Omental fat pad (tissue), 4 donors: ENCODE data around the gene TTL. TPM values are rescaled to one million over a fixed set of nuclear protein-coding genes. Genes with fewer than 3 reads are reported as not detected.
A peak's percentile ranks its signal among the peaks of the same experiment; 100 is the strongest.
"Not testable (repeated sequence)": the region's sequence is repeated elsewhere in the genome, so short reads cannot be mapped to it uniquely, and the experiment has no call there.

Experiments used
- ATAC-seq: fragments of 150-250 bp; one replicate; pipeline ENCODE4 v1.9.1; 2016; ENCODE audit warnings: mild to moderate bottlenecking, moderate library complexity; ENCODE audit not compliant: low FRiP score
- DNase-seq: peaks from one replicate; pipeline ENCODE4 v3.0.0-alpha.2; 2019; ENCODE audit warnings: low spot score
- CTCF ChIP-seq, 3 donors: fragments of 450-650 bp; IDR thresholded peaks; one replicate each; pipeline ENCODE4 v1.5.1; 2016 to 2017; ENCODE audit warnings: antibody characterized with exemption in 3 of 3, mild to moderate bottlenecking in 3 of 3, moderate library complexity in 2 of 3
- total RNA-seq, 4 donors: library from RNA; depleted of rRNA; stranded (reverse); fragments of >200 nt; gene quantifications; one replicate each; pipeline ENCODE4 v1.1.0, GENCODE V29; 2016

The TTL gene
- total RNA-seq, 4 donors from 2014 or later: 26.9 to 43.1 (median 31.1) TPM

GRCh38 chr2:112547333-112547732, 65.4 kb downstream of the TTL start:
- ATAC-seq: peak; percentile 86
- no peak for TF ChIP-seq CTCF (IDR thresholded peaks at IDR 0.05)
- DNase-seq: no peak

- DNase-seq (no peak), ATAC-seq (no peak)
- TF ChIP-seq CTCF (IDR thresholded peaks at IDR 0.05): no peak
Measured at GRCh38 chr2:112548980-112549379, 67.0 kb downstream of the TTL start.

GRCh38 chr2:112566104-112566503, 84.1 kb downstream of the TTL start:
- TF ChIP-seq CTCF (IDR thresholded peaks at IDR 0.05): no peak
- no peak for DNase-seq
- no peak for ATAC-seq

- not testable (repeated sequence) for ATAC-seq, DNase-seq
Measured at GRCh38 chr2:112566508-112566907, 84.6 kb downstream of the TTL start.

GRCh38 chr2:112572005-112572404, 90.0 kb downstream of the TTL start:
- no peak for ATAC-seq

GRCh38 chr2:112577756-112578155, 95.8 kb downstream of the TTL start:
- TF ChIP-seq CTCF (IDR thresholded peaks at IDR 0.05): no peak
- ATAC-seq: no peak
- no peak for DNase-seq

More at GRCh38 chr2:112572005-112572404, 90.0 kb downstream of the TTL start:
- no peak for TF ChIP-seq CTCF (IDR thresholded peaks at IDR 0.05)
- DNase-seq: no peak

GRCh38 chr2:112579241-112579640, 97.3 kb downstream of the TTL start:
- no peak for DNase-seq
- ATAC-seq: no peak
- TF ChIP-seq CTCF (IDR thresholded peaks at IDR 0.05): no peak

GRCh38 chr2:112580084-112580483, 98.1 kb downstream of the TTL start:
- ATAC-seq: no peak
- no peak for TF ChIP-seq CTCF (IDR thresholded peaks at IDR 0.05)
- DNase-seq: no peak
